Astrocyte (in vitro differentiated cells and primary cell): ENCODE data around the gene SYF2. TPM values are rescaled to one million over a fixed set of nuclear protein-coding genes. Genes with fewer than 3 reads are reported as not detected.

Source experiments
- DNase-seq: peaks from one replicate; pipeline ENCODE4 v3.0.0-alpha.2; 2010; ENCODE audit warnings: low read depth
- FAIRE-seq: peaks from 2 replicates; lab custom pipeline; 2011; peaks lifted over from hg19 to GRCh38; lab: Jason Lieb, UNC
- H2AFZ ChIP-seq: 2 replicates; pipeline ENCODE4 v1.6.0; 2012; ENCODE audit warnings: low read depth, low read length, inconsistent platforms
- H3K27ac ChIP-seq: 2 replicates; pipeline ENCODE4 v1.5.1; 2011; ENCODE audit warnings: low read depth, low read length, inconsistent platforms
- H3K27me3 ChIP-seq: 2 replicates; pipeline ENCODE4 v1.6.0; 2011; ENCODE audit warnings: low read length, inconsistent platforms; ENCODE audit not compliant: insufficient read depth
- H3K36me3 ChIP-seq: 2 replicates; pipeline ENCODE4 v1.5.1; 2011; ENCODE audit warnings: low read length, inconsistent platforms; ENCODE audit not compliant: insufficient read depth
- H3K4me1 ChIP-seq: 2 replicates; pipeline ENCODE4 v1.5.1; 2011; ENCODE audit warnings: low read length, inconsistent platforms; ENCODE audit not compliant: insufficient read depth
- H3K4me2 ChIP-seq: 2 replicates; pipeline ENCODE4 v1.6.0; 2012; ENCODE audit warnings: low read length, inconsistent platforms
- H3K4me3 ChIP-seq: 2 replicates; pipeline ENCODE4 v1.5.1; 2011; ENCODE audit warnings: low read depth, mild to moderate bottlenecking, low read length, inconsistent platforms; ENCODE audit not compliant: insufficient read depth
- H3K79me2 ChIP-seq: 2 replicates; pipeline ENCODE4 v1.6.0; 2012; ENCODE audit warnings: mild to moderate bottlenecking, low read length, inconsistent platforms; ENCODE audit not compliant: insufficient read depth
- H3K9ac ChIP-seq: 2 replicates; pipeline ENCODE4 v1.6.0; 2012; ENCODE audit warnings: mild to moderate bottlenecking, low read length, inconsistent platforms
- H3K9me3 ChIP-seq: 2 replicates; pipeline ENCODE4 v1.5.1; 2012; ENCODE audit warnings: low read depth, mild to moderate bottlenecking, low read length, inconsistent platforms; ENCODE audit not compliant: insufficient read depth
- H4K20me1 ChIP-seq: 2 replicates; pipeline ENCODE4 v1.6.0; 2012; ENCODE audit warnings: low read length, inconsistent platforms; ENCODE audit not compliant: insufficient read depth
- H3K27ac Mint-ChIP-seq: one replicate; pipeline ENCODE4 v1.8.0; 2021; ENCODE audit warnings: mild to moderate bottlenecking, mixed read lengths; ENCODE audit not compliant: unreplicated experiment
- H3K27me3 Mint-ChIP-seq: one replicate; pipeline ENCODE4 v1.8.0; 2021; ENCODE audit warnings: low read depth, mixed read lengths; ENCODE audit not compliant: unreplicated experiment
- H3K36me3 Mint-ChIP-seq: one replicate; pipeline ENCODE4 v1.8.0; 2021; ENCODE audit warnings: low read depth, mixed read lengths; ENCODE audit not compliant: unreplicated experiment
- H3K4me1 Mint-ChIP-seq: one replicate; pipeline ENCODE4 v1.8.0; 2021; ENCODE audit warnings: low read depth, mixed read lengths; ENCODE audit not compliant: unreplicated experiment
- H3K4me3 Mint-ChIP-seq: one replicate; pipeline ENCODE4 v1.8.0; 2021; ENCODE audit warnings: mild to moderate bottlenecking, moderate library complexity, mixed read lengths; ENCODE audit not compliant: unreplicated experiment
- H3K9me3 Mint-ChIP-seq: one replicate; pipeline ENCODE4 v1.8.0; 2021; ENCODE audit warnings: mild to moderate bottlenecking, mixed read lengths; ENCODE audit not compliant: unreplicated experiment
- CTCF ChIP-seq: IDR thresholded peaks from 2 replicates; pipeline ENCODE4 v1.5.1; 2011; ENCODE audit warnings: low read depth, mild to moderate bottlenecking, inconsistent platforms, low read length, moderate library complexity; ENCODE audit not compliant: insufficient read depth
- EZH2 ChIP-seq: IDR thresholded peaks from 2 replicates; pipeline ENCODE4 v1.6.1; 2012; ENCODE audit warnings: mild to moderate bottlenecking, low read length, inconsistent platforms; ENCODE audit not compliant: insufficient read depth
- total RNA-seq: library from RNA; stranded (reverse); gene quantifications from 2 replicates; pipeline ENCODE4 v1.2.1, GENCODE V29; 2021

Gene SYF2
- total RNA-seq, 1 donor from 2014 or later, result 29.1 TPM

DNA sequence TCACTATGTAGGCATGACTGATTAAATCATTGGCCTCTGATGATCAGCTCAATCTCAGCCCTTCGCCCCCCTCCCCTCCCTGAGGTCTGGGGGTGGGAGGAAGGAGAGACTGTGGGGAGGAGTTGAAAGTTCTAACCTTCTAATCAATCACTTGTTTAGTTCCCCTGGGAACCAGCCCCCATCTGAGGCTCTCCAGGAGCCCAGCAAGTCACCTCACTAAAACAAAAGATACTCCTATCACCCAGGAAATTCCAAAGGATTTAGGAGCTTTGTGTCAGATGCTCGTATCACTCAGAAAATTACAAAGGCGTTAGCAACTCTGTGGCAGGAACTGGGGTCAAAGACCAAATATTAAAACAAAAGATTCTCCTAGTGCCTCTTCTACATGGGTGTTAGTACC is 21.6 kb downstream of the SYF2 start:
- DNase-seq (no peak), FAIRE-seq (no peak)
- H3K36me3 ChIP-seq, result no peaks in the 10 kb centered on the region
- Mint-ChIP-seq H3K9me3 (no peaks in the 10 kb centered on the region), H3K4me3 (no peak overlapping the region), H3K27ac (no peak overlapping the region), H3K36me3 (no peaks in the 10 kb centered on the region), H3K27me3 (peaks cover 9% of the 10 kb centered on the region), H3K4me1 (no peaks in the 10 kb centered on the region)
- H3K4me1 ChIP-seq, result no peaks in the 10 kb centered on the region
- H3K4me2 ChIP-seq, result no peak overlapping the region
- TF ChIP-seq EZH2 (no peak), CTCF (no peak)
- no peak overlapping the region for H3K4me3 ChIP-seq
- no peak overlapping the region for H3K27ac ChIP-seq
- no peak overlapping the region for H2AFZ ChIP-seq
- H4K20me1 ChIP-seq, result no peaks in the 10 kb centered on the region
- no peaks in the 10 kb centered on the region for H3K9me3 ChIP-seq
- no peak overlapping the region for H3K9ac ChIP-seq
- no peaks in the 10 kb centered on the region for H3K79me2 ChIP-seq
- peaks cover 2% of the 10 kb centered on the region for H3K27me3 ChIP-seq

DNA sequence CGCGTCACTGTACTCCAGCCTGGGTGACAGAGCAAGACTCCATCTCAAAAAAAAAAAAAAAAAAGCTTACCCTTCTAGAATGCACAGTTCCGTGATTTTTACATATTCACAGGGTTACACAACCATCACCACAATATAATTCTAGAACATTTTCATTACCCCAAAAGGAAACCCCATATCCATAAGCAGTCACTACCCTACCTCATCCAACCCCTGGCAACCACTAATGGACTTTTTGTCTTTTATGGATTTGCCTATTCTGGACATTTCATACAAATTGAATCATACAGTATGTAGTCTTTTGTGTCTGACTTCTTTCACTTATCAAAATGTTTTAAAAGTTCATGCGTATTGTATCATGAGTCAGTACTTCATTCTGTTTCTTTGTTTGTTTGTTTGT is 22.8 kb downstream of the SYF2 start:
- FAIRE-seq (no peak), DNase-seq (no peak)
- H3K79me2 ChIP-seq, result no peaks in the 10 kb centered on the region
- no peaks in the 10 kb centered on the region for H3K4me1 Mint-ChIP-seq
- peaks cover 11% of the 10 kb centered on the region for H3K27me3 Mint-ChIP-seq
- no peak overlapping the region for H3K27ac Mint-ChIP-seq
- H3K36me3 Mint-ChIP-seq, result no peaks in the 10 kb centered on the region
- H3K27me3 ChIP-seq, result peaks cover 7% of the 10 kb centered on the region
- no peaks in the 10 kb centered on the region for H3K4me1 ChIP-seq
- TF ChIP-seq EZH2, result no peak
- no peak for TF ChIP-seq CTCF
- no peak overlapping the region for H3K4me2 ChIP-seq
- H3K27ac ChIP-seq, result no peak overlapping the region
- no peak overlapping the region for H3K4me3 ChIP-seq
- no peaks in the 10 kb centered on the region for H3K9me3 ChIP-seq
- no peak overlapping the region for H2AFZ ChIP-seq
- no peak overlapping the region for H3K4me3 Mint-ChIP-seq
- no peaks in the 10 kb centered on the region for H3K9me3 Mint-ChIP-seq
- H4K20me1 ChIP-seq, result no peaks in the 10 kb centered on the region
- H3K36me3 ChIP-seq, result no peaks in the 10 kb centered on the region
- no peak overlapping the region for H3K9ac ChIP-seq

DNA sequence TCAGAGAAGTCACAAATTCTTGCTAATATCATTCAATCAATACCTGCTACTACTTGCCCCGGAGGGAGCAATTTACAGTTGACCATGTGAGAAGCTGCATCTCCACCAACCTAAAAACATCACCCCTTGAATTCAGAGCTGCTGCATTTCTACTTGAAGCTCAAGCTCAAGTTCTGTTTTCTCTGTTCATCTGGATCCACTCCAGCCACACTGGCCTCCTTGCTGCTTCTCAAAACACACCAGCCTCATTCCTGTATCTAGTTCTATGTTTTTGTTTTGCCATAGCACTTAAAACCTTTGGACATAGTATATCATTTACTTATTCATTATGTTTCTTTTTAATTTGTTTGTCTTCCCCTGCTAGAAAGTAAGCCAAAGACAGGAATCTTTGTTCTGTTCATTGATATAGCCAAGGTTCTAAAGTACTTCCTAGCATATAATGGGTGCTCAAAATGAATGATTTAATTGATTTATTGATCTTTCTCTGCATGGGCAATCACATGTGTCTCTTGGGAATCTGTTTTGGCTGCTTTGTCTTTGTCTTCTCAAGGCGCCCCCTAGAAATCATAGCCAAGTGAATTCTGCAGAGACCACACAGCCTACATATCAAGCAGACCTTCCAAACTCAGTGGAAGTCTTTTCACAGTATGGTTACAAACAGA is 23.6 kb downstream of the SYF2 start:
- H3K4me2 ChIP-seq, result no peak overlapping the region
- no peak overlapping the region for H3K4me3 ChIP-seq
- Mint-ChIP-seq H3K36me3 (no peaks in the 10 kb centered on the region), H3K4me3 (no peak overlapping the region), H3K4me1 (no peaks in the 10 kb centered on the region), H3K27ac (no peak overlapping the region), H3K27me3 (peaks cover 11% of the 10 kb centered on the region), H3K9me3 (no peaks in the 10 kb centered on the region)
- no peaks in the 10 kb centered on the region for H3K9me3 ChIP-seq
- H3K4me1 ChIP-seq, result no peaks in the 10 kb centered on the region
- no peak overlapping the region for H3K9ac ChIP-seq
- DNase-seq (no peak), FAIRE-seq (no peak)
- H3K36me3 ChIP-seq, result no peaks in the 10 kb centered on the region
- no peak overlapping the region for H2AFZ ChIP-seq
- H4K20me1 ChIP-seq, result no peaks in the 10 kb centered on the region
- TF ChIP-seq CTCF, result no peak
- no peak for TF ChIP-seq EZH2
- peaks cover 7% of the 10 kb centered on the region for H3K27me3 ChIP-seq
- H3K27ac ChIP-seq, result no peak overlapping the region
- H3K79me2 ChIP-seq, result no peaks in the 10 kb centered on the region
